MM.1S (cell line): Measurements from ENCODE around the gene MRPL17.

Source experiments
- DNase-seq: peaks from one replicate; pipeline ENCODE4 v3.0.0-alpha.2; 2015
- H2AFZ ChIP-seq: fragments of 300-600 bp; sonication (generic); 2 replicates; pipeline ENCODE4 v1.6.0; 2016; ENCODE audit warnings: antibody characterized with exemption, low read length
- H3F3A ChIP-seq: fragments of 300-600 bp; sonication (generic); 2 replicates; pipeline ENCODE4 v1.6.1; 2016; ENCODE audit warnings: mild to moderate bottlenecking, antibody characterized with exemption, low read length, moderate library complexity, mixed read lengths; ENCODE audit not compliant: insufficient read depth
- H3K27ac ChIP-seq: fragments of 300-600 bp; sonication (generic); 2 replicates; pipeline ENCODE4 v1.5.1; 2016; ENCODE audit warnings: mild to moderate bottlenecking, low read length
- H3K27me3 ChIP-seq: fragments of 300-600 bp; sonication (generic); replicated peaks from 2 replicates; pipeline ENCODE4 v1.6.0; 2016; ENCODE audit warnings: low read length; ENCODE audit not compliant: insufficient read depth
- H3K36me3 ChIP-seq: fragments of 300-600 bp; sonication (generic); replicated peaks from 2 replicates; pipeline ENCODE4 v1.6.1; 2016; ENCODE audit warnings: mild to moderate bottlenecking, low read length, mixed read lengths; ENCODE audit not compliant: insufficient read depth
- H3K4me1 ChIP-seq: fragments of 300-600 bp; sonication (generic); 2 replicates; pipeline ENCODE4 v1.6.1; 2016; ENCODE audit warnings: low read length, mixed read lengths
- H3K4me2 ChIP-seq: fragments of 300-600 bp; sonication (generic); 2 replicates; pipeline ENCODE4 v1.6.0; 2016; ENCODE audit warnings: low read depth, low read length
- H3K4me3 ChIP-seq: fragments of 300-600 bp; sonication (generic); 2 replicates; pipeline ENCODE4 v1.5.1; 2016; ENCODE audit warnings: low read length, mixed read lengths
- H3K79me2 ChIP-seq: fragments of 300-600 bp; sonication (generic); 2 replicates; pipeline ENCODE4 v1.6.1; 2016; ENCODE audit warnings: mixed run types, low read length, mixed read lengths
- H3K9ac ChIP-seq: fragments of 300-600 bp; sonication (generic); 2 replicates; pipeline ENCODE4 v1.6.1; 2016; ENCODE audit warnings: low read length, mixed read lengths
- H3K9me2 ChIP-seq: fragments of 300-600 bp; sonication (generic); replicated peaks from 2 replicates; pipeline ENCODE4 v1.6.1; 2016; ENCODE audit warnings: mild to moderate bottlenecking, low read length, mixed read lengths; ENCODE audit not compliant: insufficient read depth
- H3K9me3 ChIP-seq: fragments of 300-600 bp; sonication (generic); replicated peaks from 2 replicates; pipeline ENCODE4 v1.6.1; 2016; ENCODE audit warnings: mild to moderate bottlenecking, low read length, mixed read lengths; ENCODE audit not compliant: insufficient read depth
- H4K20me1 ChIP-seq: fragments of 300-600 bp; sonication (generic); 2 replicates; pipeline ENCODE4 v1.6.1; 2016; ENCODE audit warnings: mild to moderate bottlenecking, low read length, moderate library complexity, mixed read lengths; ENCODE audit not compliant: insufficient read depth
- EZH2 ChIP-seq: fragments of 300-600 bp; sonication (generic); optimal IDR thresholded peaks from 2 replicates; pipeline ENCODE3; 2017; ENCODE audit warnings: low read depth, mild to moderate bottlenecking, antibody characterized with exemption, low read length, mixed read lengths
- EZH2phosphoT487 ChIP-seq: fragments of 300-600 bp; sonication (generic); IDR thresholded peaks from 2 replicates; pipeline ENCODE4 v1.6.1; 2018; ENCODE audit warnings: antibody characterized with exemption, low read length
- TF ChIP-seq, protein P1 (sequence below): fragments of 300-600 bp; sonication (generic); IDR thresholded peaks from 2 replicates; pipeline ENCODE4 v1.5.1; 2016; ENCODE audit warnings: antibody characterized with exemption, low read length, mixed read lengths

MRPL17 gene

DNA sequence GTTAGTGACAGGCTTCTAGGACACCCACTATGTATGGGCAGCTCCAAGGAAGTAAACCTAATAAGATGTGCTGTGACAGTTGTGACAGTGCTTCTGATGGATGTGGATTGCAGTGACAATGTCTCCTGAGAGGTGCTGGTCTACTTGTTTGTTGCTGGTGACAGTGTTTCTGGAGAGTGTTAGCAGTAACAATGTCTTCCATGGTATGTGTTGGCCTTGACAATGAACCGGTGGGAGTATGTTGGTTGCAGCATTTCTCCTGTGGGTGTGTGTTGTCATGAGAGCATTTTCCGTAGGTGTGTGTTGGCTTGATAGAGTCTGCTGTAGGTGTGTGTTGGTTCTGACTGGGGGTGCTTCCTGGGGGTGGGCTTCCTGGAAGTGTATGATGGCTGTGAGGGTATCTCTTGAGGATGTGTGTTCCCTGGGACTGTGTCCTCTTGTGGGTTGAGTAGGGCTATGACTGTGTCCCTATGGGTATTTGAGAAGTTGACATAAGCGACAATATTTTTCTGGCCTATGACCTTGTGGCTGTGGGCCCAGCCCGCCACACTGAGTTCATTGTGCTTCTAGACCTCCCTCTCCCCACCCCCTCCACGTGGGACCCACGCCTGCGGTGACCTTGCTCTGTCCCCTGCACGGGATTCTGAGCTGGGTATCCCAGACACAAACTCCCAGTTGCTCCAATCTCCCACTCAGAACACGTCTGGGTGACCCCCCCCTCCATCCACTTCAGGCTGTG is 28.7 kb downstream of the MRPL17 start:
- Histone ChIP-seq H3K36me3 (no peaks in the 10 kb centered on the region), H3F3A (no peaks in the 10 kb centered on the region), H3K4me2 (no peak overlapping the region), H3K4me1 (no peaks in the 10 kb centered on the region), H3K4me3 (no peak overlapping the region), H3K9me3 (no peaks in the 10 kb centered on the region), H2AFZ (no peak overlapping the region), H3K9me2 (no peaks in the 10 kb centered on the region), H3K27me3 (peaks cover 58% of the 10 kb centered on the region), H3K79me2 (no peaks in the 10 kb centered on the region), H3K27ac (no peak overlapping the region), H4K20me1 (no peaks in the 10 kb centered on the region), H3K9ac (no peak overlapping the region)
- TF ChIP-seq, protein P1, sequence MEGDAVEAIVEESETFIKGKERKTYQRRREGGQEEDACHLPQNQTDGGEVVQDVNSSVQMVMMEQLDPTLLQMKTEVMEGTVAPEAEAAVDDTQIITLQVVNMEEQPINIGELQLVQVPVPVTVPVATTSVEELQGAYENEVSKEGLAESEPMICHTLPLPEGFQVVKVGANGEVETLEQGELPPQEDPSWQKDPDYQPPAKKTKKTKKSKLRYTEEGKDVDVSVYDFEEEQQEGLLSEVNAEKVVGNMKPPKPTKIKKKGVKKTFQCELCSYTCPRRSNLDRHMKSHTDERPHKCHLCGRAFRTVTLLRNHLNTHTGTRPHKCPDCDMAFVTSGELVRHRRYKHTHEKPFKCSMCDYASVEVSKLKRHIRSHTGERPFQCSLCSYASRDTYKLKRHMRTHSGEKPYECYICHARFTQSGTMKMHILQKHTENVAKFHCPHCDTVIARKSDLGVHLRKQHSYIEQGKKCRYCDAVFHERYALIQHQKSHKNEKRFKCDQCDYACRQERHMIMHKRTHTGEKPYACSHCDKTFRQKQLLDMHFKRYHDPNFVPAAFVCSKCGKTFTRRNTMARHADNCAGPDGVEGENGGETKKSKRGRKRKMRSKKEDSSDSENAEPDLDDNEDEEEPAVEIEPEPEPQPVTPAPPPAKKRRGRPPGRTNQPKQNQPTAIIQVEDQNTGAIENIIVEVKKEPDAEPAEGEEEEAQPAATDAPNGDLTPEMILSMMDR = no peak
- TF ChIP-seq EZH2 = no peak
- TF ChIP-seq EZH2phosphoT487 = no peak
- no peak for DNase-seq

- Histone ChIP-seq H3K79me2 (no peaks in the 10 kb centered on the region), H3K4me2 (no peak overlapping the region), H3K4me3 (no peak overlapping the region), H3K27ac (no peak overlapping the region), H3K4me1 (no peaks in the 10 kb centered on the region), H3K9me3 (no peaks in the 10 kb centered on the region), H3K36me3 (no peaks in the 10 kb centered on the region), H3F3A (no peaks in the 10 kb centered on the region), H3K27me3 (peaks cover 54% of the 10 kb centered on the region), H3K9me2 (no peaks in the 10 kb centered on the region), H3K9ac (no peak overlapping the region), H4K20me1 (no peaks in the 10 kb centered on the region), H2AFZ (no peak overlapping the region)
- no peak for DNase-seq
- TF ChIP-seq EZH2 (no peak), EZH2phosphoT487 (no peak)
- TF ChIP-seq, protein P1 = no peak
These were observed 29.5 kb downstream of the MRPL17 start for GRCh38 chr11:6653656-6654055.

DNA sequence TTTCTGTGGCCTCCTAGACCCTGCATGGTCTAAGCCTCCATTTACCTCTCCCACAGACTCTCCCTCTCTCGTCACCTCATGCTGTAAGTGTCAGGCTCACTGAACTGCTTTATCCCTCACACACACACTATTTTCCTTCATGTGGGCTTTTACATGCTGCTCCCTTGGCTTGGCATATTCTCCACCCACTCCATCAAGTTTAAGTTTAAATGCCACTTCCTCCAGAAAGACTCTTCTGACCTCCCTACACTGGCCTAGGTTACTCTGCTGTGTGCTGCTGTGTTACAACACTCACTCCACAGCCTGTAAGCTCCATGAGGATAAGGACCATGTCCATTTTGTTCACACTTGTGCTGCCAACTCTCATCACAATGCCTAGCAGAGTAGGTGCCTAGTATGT is 30.0 kb downstream of the MRPL17 start:
- no peaks in the 10 kb centered on the region for H3K4me1 ChIP-seq
- no peaks in the 10 kb centered on the region for H3K9me2 ChIP-seq
- DNase-seq = no peak
- peaks cover 49% of the 10 kb centered on the region for H3K27me3 ChIP-seq
- H3K27ac ChIP-seq = no peak overlapping the region
- H3K9ac ChIP-seq = no peak overlapping the region
- H2AFZ ChIP-seq = no peak overlapping the region
- TF ChIP-seq, protein P1 = no peak
- no peak for TF ChIP-seq EZH2phosphoT487
- TF ChIP-seq EZH2 = no peak
- no peaks in the 10 kb centered on the region for H3K9me3 ChIP-seq
- H4K20me1 ChIP-seq = no peaks in the 10 kb centered on the region
- H3K79me2 ChIP-seq = no peaks in the 10 kb centered on the region
- H3K4me2 ChIP-seq = no peak overlapping the region
- H3K36me3 ChIP-seq = no peaks in the 10 kb centered on the region
- no peak overlapping the region for H3K4me3 ChIP-seq
- no peaks in the 10 kb centered on the region for H3F3A ChIP-seq
